ENCODE results near the gene KRTAP11-1.

KRTAP11-1 gene

GRCh38 chr21:30838536-30838935, 42.8 kb downstream of the KRTAP11-1 start:
- no peaks in the 10 kb centered on the region for H3K4me1 ChIP-seq (ENCODE audit: insufficient read depth, low read length)

GRCh38 chr21:30831194-30831765, 50.1 kb downstream of the KRTAP11-1 start:
- H3K27me3 ChIP-seq (ENCODE audit: insufficient read depth, low read length), result no peaks in the 10 kb centered on the region

More at GRCh38 chr21:30838536-30838935, 42.8 kb downstream of the KRTAP11-1 start:
- Histone ChIP-seq H3K36me3 (ENCODE audit: insufficient read depth, low read depth, low read length) (no peaks in the 10 kb centered on the region), H3K27ac (ENCODE audit: low read length) (no peak overlapping the region), H3K4me3 (ENCODE audit: low read length) (no peak overlapping the region), H3K9ac (ENCODE audit: low read depth, low read length) (no peak overlapping the region), H3K27me3 (ENCODE audit: insufficient read depth, low read length) (no peaks in the 10 kb centered on the region), H3K9me3 (ENCODE audit: insufficient read depth, low read depth, low read length) (no peaks in the 10 kb centered on the region)

More at GRCh38 chr21:30831194-30831765, 50.1 kb downstream of the KRTAP11-1 start:
- H3K4me1 ChIP-seq (ENCODE audit: insufficient read depth, low read length), result no peaks in the 10 kb centered on the region
- no peak overlapping the region for H3K9ac ChIP-seq (ENCODE audit: low read depth, low read length)
- no peak overlapping the region for H3K4me3 ChIP-seq (ENCODE audit: low read length)
- peaks cover 6% of the 10 kb centered on the region for H3K9me3 ChIP-seq (ENCODE audit: insufficient read depth, low read depth, low read length)
- no peaks in the 10 kb centered on the region for H3K36me3 ChIP-seq (ENCODE audit: insufficient read depth, low read depth, low read length)
- no peak overlapping the region for H3K27ac ChIP-seq (ENCODE audit: low read length)
